Sigmoid colon (tissue), 7 donors: Measurements from ENCODE around the gene CEP164. TPM values are rescaled to one million over a fixed set of nuclear protein-coding genes. Genes with fewer than 3 reads are reported as not detected.

Experiments used
- DNase-seq: peaks from one replicate; pipeline ENCODE4 v3.0.0-alpha.2; 2019
- H3K27ac ChIP-seq, 4 donors: fragments of 200-600 bp; sonication (generic); one replicate each; pipeline ENCODE4 v1.5.1; 2016 to 2019; ENCODE audit warnings: mild to moderate bottlenecking in 1 of 4
- H3K27me3 ChIP-seq, 3 donors: fragments of 200-600 bp; sonication (generic); one replicate each; pipeline ENCODE4 v1.5.1; 2019; ENCODE audit warnings: mild to moderate bottlenecking in 1 of 3
- H3K36me3 ChIP-seq, 4 donors: fragments of 200-600 bp; sonication (generic); one replicate each; pipeline ENCODE4 v1.5.1; 2016 to 2019
- H3K4me1 ChIP-seq, 4 donors: fragments of 200-600 bp; sonication (generic); one replicate each; pipeline ENCODE4 v1.5.1; 2017 to 2019
- H3K4me3 ChIP-seq, 4 donors: fragments of 200-600 bp; sonication (generic); one replicate each; pipeline ENCODE4 v1.5.1; 2017 to 2019; ENCODE audit warnings: mild to moderate bottlenecking in 2 of 4, moderate library complexity in 1 of 4
- H3K9me3 ChIP-seq, 4 donors: fragments of 200-600 bp in 3 of 4; sonication (generic) in 3 of 4; one replicate each; pipeline versions ENCODE4 v1.5.1 to v1.6.1; 2013 to 2019
- EP300 ChIP-seq, 4 donors: sonication (generic); formaldehyde crosslinking; IDR thresholded peaks; one replicate each; pipeline ENCODE4 v1.6.1; 2017; ENCODE audit warnings: antibody characterized with exemption in 4 of 4
- POLR2A ChIP-seq, 2 donors: fragments of 450-650 bp; IDR thresholded peaks; one replicate each; pipeline ENCODE4 v1.6.1; 2016; ENCODE audit warnings: antibody characterized with exemption in 2 of 2, mild to moderate bottlenecking in 2 of 2, moderate library complexity in 2 of 2
- POLR2AphosphoS5 ChIP-seq, 4 donors: sonication (generic); formaldehyde crosslinking; IDR thresholded peaks; one replicate each; pipeline ENCODE4 v1.6.1; 2017; ENCODE audit warnings: antibody characterized with exemption in 4 of 4
- WGBS, 2 donors: extraction: QIAGEN DNeasy Blood & Tissue Kit; methylation state at CpG; one replicate each; pipeline ENCODE4 v1.1.7; 2013; 5-methylcytosine and 5-hydroxymethylcytosine counted together
- intact Hi-C: fragments of 100-400 bp; cut with DNase I; formaldehyde crosslinking; loops from one replicate; pipeline ENCODE4 v1.15.1; 2023
- polyA plus RNA-seq, 3 donors: library from polyadenylated mRNA; stranded (reverse); fragments of 200-250 nt; gene quantifications; one replicate each; pipeline ENCODE4 v1.2.3, GENCODE V29; 2013
- total RNA-seq, 4 donors: library from RNA; depleted of rRNA; stranded (reverse); fragments of >200 nt; gene quantifications; one replicate each; pipeline ENCODE4 v1.1.0, GENCODE V29; 2016
- TF ChIP-seq, protein P1 (sequence below), 4 experiments: fragments of 450-650 bp in 3 of 4; fragments of 200-600 bp in 1 of 4; IDR thresholded peaks; one replicate each; pipeline ENCODE4 v1.5.1; 2016 to 2019; ENCODE audit warnings: antibody characterized with exemption in 4 of 4, mild to moderate bottlenecking in 3 of 4, moderate library complexity in 2 of 4
- donor health status: healthy with polysubstance abuse.
- donor health status: Bipolar disorder and iron deficiency.
- donor health status: healthy.

The CEP164 gene
- total and polyA plus RNA-seq, 7 donors: 1.8 to 40.4 (median 16.3) TPM

DNA sequence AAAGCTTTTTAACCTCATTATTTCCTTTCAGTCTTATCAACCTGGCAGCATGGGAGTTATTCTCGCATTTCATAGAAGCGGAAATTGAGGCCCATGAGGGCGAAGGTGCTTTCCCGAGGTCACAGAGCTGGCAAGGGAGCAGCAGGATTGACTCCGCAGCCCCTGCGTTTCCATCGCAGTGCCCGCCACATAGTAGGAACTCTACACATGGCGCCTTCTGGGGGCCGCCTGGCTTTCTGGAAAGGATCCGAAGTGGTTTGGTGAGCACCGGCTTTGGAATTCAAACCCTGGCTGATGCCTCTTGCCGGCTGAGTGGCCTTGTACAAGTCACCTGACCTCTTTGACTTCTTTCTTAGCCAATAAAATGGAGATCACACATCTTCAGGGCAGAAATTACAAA is 93.4 kb downstream of the CEP164 start:
- no peaks in the 10 kb centered on the region for H3K9me3 ChIP-seq
- H3K27ac ChIP-seq: no peak overlapping the region
- peak; percentile 53 for DNase-seq
- no peaks in the 10 kb centered on the region for H3K36me3 ChIP-seq
- no peak for TF ChIP-seq POLR2AphosphoS5 (IDR thresholded peaks at IDR 0.05)
- no peak for TF ChIP-seq POLR2A (IDR thresholded peaks at IDR 0.05)
- no peak for TF ChIP-seq EP300 (IDR thresholded peaks at IDR 0.05)
- TF ChIP-seq, protein P1, sequence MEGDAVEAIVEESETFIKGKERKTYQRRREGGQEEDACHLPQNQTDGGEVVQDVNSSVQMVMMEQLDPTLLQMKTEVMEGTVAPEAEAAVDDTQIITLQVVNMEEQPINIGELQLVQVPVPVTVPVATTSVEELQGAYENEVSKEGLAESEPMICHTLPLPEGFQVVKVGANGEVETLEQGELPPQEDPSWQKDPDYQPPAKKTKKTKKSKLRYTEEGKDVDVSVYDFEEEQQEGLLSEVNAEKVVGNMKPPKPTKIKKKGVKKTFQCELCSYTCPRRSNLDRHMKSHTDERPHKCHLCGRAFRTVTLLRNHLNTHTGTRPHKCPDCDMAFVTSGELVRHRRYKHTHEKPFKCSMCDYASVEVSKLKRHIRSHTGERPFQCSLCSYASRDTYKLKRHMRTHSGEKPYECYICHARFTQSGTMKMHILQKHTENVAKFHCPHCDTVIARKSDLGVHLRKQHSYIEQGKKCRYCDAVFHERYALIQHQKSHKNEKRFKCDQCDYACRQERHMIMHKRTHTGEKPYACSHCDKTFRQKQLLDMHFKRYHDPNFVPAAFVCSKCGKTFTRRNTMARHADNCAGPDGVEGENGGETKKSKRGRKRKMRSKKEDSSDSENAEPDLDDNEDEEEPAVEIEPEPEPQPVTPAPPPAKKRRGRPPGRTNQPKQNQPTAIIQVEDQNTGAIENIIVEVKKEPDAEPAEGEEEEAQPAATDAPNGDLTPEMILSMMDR (IDR thresholded peaks at IDR 0.05): no peak
- intact Hi-C loops: no loop called here
- peaks cover 0 to 2% (median under 1%) of the 10 kb centered on the region in 4 donors for H3K4me1 ChIP-seq
- WGBS, 2 donors: 83 to 86% methylated on average over 13 of the region's 13 CpGs
- H3K4me3 ChIP-seq: no peak overlapping the region
- no peaks in the 10 kb centered on the region for H3K27me3 ChIP-seq

DNA sequence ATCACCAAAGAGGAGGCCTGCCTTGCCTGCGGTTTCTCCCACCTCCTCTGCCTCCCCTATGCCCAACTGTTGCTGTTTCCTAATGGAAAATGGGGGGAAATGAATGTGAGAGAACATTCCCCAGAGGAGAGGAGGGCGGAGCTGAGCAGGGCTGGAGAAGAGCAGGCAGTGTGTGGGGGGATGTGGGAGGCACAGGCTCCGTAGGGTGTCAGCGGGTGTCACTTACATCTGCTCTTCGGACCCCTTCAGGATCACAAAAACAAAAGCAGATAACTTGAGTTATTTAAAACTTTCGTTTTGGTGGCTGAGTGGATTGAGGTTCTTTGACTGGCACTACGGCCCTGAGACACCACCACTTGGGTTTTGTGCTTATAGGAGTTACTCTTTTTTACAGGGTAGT is 93.8 kb downstream of the CEP164 start:
- peaks cover 0 to 6% (median 4%) of the 10 kb centered on the region in 4 donors for H3K4me1 ChIP-seq
- peak; percentile 36 for DNase-seq
- no peaks in the 10 kb centered on the region for H3K36me3 ChIP-seq
- TF ChIP-seq POLR2AphosphoS5 (IDR thresholded peaks at IDR 0.05) (no peak), EP300 (IDR thresholded peaks at IDR 0.05) (no peak)
- H3K4me3 ChIP-seq: no peak overlapping the region
- intact Hi-C loops: no loop called here
- H3K27ac ChIP-seq: no peak overlapping the region
- no peaks in the 10 kb centered on the region for H3K27me3 ChIP-seq
- WGBS, 2 donors: 87% methylated on average over 7 of the region's 7 CpGs
- no peaks in the 10 kb centered on the region for H3K9me3 ChIP-seq

DNA sequence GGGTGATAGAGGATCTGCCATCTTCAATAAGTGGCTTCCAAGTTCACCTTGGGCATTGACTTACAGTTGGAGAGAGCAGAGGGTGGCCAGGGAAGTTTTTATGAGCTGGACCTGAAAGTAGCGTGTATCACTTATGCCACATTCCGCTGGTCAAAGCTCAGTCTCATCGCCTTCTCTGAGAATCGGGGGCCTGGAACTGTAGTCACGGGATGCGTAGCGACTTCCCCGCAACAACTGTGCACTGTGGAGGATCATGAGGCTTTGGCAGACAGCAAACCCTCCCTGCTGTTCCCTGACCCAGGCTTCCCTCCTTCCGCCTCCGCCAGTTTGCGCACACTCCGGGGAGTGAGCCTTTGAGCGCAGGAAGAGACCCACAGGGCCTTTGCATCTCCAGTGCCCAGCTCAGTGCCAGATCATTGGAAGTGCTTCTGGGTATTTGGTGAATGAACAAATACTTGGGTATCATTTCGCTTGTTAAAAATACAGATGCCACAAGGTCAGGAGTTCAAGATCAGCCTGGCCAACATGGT is 95.5 kb downstream of the CEP164 start:
- no peaks in the 10 kb centered on the region for H3K27me3 ChIP-seq
- 87 to 91% methylated on average over 14 of the region's 14 CpGs for WGBS, 2 donors
- H3K4me3 ChIP-seq: no peak overlapping the region
- intact Hi-C loops: no loop called here
- peaks cover 0 to 7% (median 5%) of the 10 kb centered on the region in 4 donors for H3K4me1 ChIP-seq
- no peaks in the 10 kb centered on the region for H3K9me3 ChIP-seq
- no peak overlapping the region for H3K27ac ChIP-seq
- DNase-seq: peak; percentile 25
- no peaks in the 10 kb centered on the region for H3K36me3 ChIP-seq
- TF ChIP-seq, protein P1 (IDR thresholded peaks at IDR 0.05): no peak
- no peak for TF ChIP-seq POLR2A (IDR thresholded peaks at IDR 0.05)
- TF ChIP-seq POLR2AphosphoS5 (IDR thresholded peaks at IDR 0.05): no peak
- no peak for TF ChIP-seq EP300 (IDR thresholded peaks at IDR 0.05)

DNA sequence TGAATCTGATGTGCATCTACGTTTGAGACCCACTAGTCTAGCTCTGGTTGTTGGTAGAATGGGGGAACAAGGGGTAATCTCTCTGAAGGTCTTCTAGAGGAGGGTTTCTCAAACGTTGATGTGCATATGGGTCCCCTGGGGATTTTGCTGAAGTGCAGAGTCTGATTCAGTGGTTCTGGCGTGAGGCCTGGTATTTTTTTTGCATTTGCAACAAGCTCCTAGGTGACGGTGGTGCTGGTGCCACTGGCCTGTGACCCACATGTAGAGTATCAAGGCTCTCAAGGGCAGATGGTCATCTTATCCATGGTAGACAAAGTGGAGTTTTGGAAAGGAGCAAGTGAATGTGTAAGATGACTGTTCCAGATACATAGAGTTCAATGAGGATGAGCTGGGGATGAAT is 97.1 kb downstream of the CEP164 start:
- TF ChIP-seq POLR2AphosphoS5 (IDR thresholded peaks at IDR 0.05) (no peak), POLR2A (IDR thresholded peaks at IDR 0.05) (no peak), EP300 (IDR thresholded peaks at IDR 0.05) (no peak)
- TF ChIP-seq, protein P1 (IDR thresholded peaks at IDR 0.05): no peak
- 71 to 78% methylated on average over 4 of the region's 4 CpGs for WGBS, 2 donors
- H3K9me3 ChIP-seq: no peaks in the 10 kb centered on the region
- no peaks in the 10 kb centered on the region for H3K36me3 ChIP-seq
- no peak overlapping the region for H3K4me3 ChIP-seq
- peak; percentile 33 for DNase-seq
- H3K4me1 ChIP-seq: peaks cover 0 to 7% (median 5%) of the 10 kb centered on the region in 4 donors
- intact Hi-C loops: loop anchor here (5.0 kb wide), 2 partner anchors 523 to 628 kb away; no protein-coding TSS in a partner anchor
- no peak overlapping the region for H3K27ac ChIP-seq
- H3K27me3 ChIP-seq: no peaks in the 10 kb centered on the region

DNA sequence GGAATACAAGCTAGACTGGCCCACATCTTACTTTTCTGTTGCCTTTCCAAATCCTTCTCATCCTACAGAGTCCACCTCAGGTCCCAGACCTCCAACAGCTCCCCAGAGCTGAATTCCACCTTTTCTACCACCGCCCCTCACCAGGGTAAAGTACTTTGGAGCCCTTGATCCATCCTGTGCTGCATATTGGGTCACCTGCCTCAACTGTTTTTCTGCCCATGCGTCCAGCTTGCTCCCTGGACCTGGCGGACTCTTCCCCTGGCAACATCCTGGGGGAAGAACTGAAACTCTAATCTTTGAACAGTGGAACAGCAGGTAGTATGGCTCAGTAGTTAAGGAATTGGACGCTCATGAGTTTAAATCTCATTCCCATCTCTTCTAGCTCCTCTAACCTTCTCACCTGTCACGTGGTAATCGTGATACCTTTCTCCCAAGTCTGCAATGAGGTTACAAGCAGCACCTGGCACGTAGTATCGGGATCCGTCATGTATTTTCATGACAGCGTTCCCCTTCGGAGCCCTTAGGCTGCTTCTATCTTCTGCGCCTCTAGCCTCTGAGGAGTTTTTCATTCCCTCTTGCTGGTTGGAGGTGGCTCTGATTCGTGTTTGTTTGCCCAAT is 98.1 kb downstream of the CEP164 start:
- Histone ChIP-seq H3K27me3 (no peaks in the 10 kb centered on the region), H3K4me1 (peaks cover 0 to 7% (median 5%) of the 10 kb centered on the region in 4 donors)
- no peak for DNase-seq

More for the DNA sequence above, 98.1 kb downstream of the CEP164 start:
- no peaks in the 10 kb centered on the region for H3K9me3 ChIP-seq
- peaks cover 0 to 8% (median 0%) of the 10 kb centered on the region in 4 donors for H3K36me3 ChIP-seq
- no peak overlapping the region for H3K27ac ChIP-seq
- TF ChIP-seq, protein P1 (IDR thresholded peaks at IDR 0.05): no peak
- TF ChIP-seq POLR2AphosphoS5 (IDR thresholded peaks at IDR 0.05): no peak
- no peak for TF ChIP-seq EP300 (IDR thresholded peaks at IDR 0.05)
- TF ChIP-seq POLR2A (IDR thresholded peaks at IDR 0.05): no peak
- WGBS, 2 donors: 60 to 61% methylated on average over 13 of the region's 13 CpGs
- H3K4me3 ChIP-seq: no peak overlapping the region
- intact Hi-C loops: loop anchor here (1.0 to 5.0 kb wide), 3 partner anchors 392 to 627 kb away; no protein-coding TSS in a partner anchor
